Activated naive CD8-positive, alpha-beta T cell treated with anti-CD3 and anti-CD28 coated beads, Interleukin-2, amount 50 U/mL, for 16 hours (primary cell): ENCODE measurements around the gene FOSL2.
A peak's percentile ranks its signal among the peaks of the same experiment; 100 is the strongest.

Experiments used
- DNase-seq: peaks from one replicate; pipeline ENCODE4 v3.0.0-alpha.2; 2020; ENCODE audit warnings: low read depth, low spot score

The FOSL2 gene

DNA sequence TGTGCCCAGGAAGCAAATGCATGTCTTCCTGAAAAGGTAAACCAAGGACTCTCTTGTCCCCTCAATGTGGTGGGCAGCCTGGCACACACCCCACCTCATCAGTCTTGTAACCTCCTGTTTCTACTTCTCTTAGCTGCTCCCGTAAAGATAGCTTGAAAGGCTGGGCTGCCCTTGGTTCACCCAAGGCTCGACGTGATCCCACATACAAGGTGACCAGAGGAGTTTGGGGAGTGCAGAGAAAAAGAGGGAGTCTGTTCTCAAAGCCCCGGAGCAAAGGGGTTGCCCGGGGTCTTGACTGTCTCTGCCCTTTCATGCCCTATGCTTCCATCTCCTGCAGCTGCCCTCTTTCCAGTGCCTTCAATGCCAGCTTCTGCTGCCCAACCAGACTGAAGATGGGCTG lies 18.3 kb upstream of the FOSL2 start:
- DNase-seq, result no peak

DNA sequence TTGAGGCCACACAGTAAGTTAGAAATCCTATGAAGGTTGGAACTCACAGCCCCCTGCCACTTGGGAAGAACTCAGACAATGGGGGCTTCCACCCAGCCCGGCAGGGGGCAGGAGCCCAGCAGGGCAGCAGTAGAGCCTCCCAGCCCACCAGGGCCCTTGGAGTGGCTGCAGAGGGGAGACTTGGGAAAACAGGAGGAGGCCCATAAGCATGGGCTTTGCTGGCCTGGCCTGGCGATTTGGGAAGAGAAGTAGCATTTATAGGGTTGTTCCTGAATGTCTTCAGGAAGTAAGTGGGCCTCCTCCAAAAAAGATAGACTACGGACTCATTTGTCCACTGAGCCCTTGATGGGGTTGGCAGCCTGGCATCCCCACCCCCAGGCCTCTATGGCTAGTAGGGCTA lies 17.4 kb upstream of the FOSL2 start:
- DNase-seq, result no peak

DNA sequence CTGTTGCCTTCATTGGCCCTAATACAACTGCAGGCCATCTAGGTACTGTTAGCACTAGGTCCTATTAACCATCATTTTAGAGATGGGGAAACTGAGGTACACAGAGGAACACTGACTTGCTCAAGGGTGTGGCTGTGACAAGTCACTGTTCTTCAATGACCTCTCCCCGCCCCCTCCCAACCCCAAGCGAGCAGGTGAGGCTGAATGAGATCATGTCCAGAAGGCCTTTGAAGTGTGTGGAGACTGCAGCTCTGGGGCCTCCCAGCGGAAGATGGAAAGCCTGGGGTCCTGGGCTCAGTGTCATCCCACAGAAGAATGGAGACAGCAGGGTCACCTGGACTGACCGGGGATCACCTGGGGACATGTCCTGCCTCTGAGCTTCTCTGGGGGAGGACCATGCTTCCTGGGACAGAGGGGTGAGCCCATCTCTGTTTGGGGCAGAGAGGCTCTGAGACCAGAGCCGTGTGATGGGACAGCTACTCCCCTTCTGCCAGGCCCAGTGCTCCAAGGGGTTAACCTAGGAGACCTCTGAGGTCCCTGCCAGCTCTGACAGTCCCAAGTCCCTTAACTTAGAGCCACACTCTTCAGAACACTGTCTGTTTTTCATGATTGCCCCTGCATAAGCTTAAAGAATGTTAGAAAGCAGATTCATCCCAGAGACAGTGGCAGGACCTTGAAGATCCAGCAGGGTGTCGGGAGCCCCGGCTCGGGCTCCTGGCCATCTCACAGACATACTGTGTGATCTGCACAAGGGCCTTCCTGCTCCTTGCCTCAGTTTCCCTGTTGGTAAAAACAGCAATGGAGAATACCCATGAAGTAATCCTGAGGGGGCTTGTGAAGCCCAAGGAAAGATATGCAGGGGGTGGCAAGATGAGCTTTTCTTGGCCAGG lies 16.7 kb upstream of the FOSL2 start:
- DNase-seq, result no peak

DNA sequence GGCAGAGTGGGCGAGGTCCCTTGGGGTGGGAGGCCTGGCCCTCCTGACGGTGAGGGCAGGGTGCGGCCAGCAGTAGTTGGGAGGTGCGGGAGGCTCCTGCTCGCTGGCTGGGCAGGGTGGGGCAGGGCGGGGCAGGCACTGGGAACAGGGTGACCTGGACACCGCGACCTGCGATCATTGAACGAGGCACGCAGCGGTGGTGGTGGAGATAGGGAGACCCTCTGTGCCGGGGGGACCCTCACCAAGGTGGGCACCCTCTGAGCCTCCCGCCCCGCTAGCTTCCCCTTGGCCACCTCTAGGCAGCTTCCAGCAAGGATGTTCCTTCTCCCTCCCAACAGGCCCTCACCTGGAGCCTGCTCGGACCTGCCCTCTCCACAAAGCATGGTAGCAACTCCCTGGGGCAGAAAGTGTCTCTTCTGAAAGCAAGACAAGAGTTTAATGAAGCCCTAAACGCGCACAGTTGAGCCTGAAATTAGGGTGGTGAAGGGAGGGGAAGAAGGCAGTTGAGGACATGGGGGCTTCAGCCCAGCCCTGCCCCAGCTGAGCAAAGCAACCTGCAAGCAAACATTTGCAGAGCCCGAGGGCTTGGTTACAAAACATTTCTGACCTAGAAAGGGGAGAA lies 15.4 kb upstream of the FOSL2 start:
- no peak for DNase-seq

DNA sequence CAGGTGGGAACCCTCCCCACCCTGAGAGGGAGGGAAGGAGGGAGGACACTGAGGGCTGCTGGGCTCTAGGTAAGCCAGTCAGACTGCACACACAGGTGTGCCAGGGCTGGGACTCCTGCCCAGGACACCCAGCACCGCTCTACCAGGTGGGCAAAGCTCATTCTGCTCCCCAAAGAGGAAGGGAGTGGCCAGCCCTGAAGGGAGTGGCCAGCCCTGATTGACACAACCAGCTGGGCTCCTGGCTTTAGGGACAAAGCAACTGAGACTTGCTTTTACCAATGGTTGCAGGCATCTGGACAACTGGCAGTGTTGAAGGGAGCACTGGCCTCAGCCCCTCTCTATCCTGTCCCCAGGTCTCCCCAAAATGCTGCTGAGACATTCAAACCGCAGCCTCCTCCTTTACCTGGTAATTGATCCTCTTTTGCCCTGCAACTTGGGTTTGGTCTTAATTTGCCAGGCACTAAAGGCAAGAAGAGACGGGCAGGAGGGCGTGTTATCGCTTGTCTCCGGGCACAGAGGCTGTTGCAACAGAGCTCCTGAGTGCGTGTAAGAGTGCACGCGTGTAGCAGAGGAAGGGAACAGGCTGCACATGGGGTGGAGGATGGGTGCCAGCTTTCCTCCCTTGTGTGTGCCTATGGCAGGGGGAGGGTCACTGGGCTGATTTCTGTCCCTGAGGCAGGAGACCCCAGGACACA lies 14.5 kb upstream of the FOSL2 start:
- DNase-seq, result no peak

DNA sequence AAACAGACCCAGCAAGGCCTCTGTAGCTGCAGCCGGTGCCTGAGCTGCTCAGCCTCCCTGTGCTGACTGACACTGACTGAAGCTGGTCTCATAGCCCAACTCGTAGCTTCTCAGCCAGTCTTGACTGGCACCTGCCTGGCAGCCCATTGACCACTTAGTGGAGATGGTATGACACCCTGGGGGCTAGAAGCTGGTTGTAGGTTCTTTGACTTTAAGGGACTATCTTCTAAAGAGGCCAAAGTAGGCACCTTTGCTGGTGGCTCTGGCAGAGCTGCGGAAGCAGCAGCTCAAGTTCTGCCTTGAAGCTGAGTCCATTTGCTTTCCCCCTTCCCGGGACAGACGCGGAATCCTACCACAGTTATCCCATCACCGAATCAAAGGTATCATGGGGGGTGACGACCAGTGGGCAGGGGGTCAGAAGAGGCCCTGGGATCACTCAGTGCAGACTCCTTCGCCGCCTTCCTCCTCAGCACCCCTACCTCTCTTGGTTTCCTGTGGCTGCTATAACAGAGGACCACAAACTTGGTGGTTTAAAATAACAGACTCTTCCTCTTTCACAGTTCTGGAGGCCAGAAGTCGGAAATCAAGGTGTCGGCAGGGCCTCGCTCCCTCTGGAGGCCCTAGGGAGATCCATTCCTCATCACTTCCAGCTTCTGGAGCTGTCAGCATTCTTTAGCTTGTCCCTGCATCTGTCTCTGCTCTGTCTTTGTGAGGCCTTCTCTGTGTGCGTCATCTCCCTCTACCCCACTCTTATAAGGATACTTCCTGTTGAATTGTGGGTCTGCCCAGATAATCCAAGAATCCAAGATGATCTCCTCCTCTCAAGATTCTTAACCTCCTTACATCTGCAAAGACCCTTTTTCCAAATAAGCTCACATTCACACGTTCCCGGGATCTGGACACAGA lies 13.7 kb upstream of the FOSL2 start:
- no peak for DNase-seq

DNA sequence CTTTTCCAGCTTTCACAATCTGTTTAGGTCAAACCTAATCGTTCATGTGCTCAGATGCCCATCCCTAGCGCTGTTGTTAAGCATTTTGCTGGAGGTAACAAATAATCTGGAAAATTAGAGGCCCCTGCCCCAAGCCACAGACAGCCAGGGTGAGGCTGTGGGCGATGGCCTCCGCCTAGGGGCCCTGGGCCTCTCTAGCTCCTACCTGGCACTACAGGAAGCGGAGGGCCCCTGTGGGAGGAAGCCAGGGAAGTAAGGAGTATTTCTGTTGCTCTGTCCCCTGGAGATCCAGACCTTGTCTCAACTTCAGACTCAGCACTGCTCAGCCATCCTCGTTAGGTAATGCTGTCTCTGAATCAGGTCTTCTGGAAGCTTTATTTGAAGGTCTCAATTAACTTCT lies 12.4 kb upstream of the FOSL2 start:
- DNase-seq, result no peak

DNA sequence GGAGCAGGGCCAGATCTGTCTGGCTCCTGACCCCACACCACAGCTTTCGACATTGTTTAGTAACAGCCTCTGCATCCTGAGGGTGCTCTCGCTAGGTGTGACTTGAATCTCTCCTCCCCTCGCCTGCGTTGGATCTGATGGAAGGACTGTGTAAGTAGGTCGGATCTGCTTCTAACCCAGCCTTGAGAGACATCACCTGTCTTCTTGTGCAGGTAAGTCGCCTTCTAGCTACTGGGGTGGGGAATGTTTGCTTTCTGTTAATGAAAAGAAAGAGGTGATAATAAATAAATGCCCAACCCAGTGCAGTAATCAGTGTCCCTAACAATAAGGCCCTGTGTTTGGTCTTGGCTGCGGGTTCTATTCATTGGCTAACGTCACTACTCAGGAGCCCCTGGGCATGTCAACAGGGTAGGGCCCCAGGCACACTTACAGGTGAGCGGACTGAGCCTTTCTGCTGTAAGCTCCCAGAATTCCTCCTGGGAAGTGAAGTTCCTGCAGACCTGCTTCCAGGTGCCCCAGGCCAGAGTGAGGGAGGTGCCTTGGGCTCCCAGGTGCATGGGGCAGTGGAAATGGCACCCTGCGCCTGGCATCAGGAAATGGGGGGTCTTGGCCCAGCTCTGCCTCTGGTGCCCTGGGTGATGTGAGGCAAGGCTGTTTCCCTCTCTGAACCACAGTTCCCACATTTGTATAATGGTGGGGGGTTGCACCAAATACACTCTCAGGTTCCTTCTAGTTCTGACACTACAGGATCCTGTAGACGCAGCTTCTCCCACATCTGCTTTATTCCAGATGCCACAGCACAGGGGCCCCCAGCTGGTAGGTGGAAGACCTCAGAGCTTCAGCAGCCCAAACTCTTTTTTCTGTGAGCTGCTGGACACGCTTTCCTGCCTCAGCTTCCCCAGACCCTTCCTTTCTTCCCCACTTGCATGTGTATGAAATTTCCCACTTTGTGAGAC lies 11.2 kb upstream of the FOSL2 start:
- no peak for DNase-seq

DNA sequence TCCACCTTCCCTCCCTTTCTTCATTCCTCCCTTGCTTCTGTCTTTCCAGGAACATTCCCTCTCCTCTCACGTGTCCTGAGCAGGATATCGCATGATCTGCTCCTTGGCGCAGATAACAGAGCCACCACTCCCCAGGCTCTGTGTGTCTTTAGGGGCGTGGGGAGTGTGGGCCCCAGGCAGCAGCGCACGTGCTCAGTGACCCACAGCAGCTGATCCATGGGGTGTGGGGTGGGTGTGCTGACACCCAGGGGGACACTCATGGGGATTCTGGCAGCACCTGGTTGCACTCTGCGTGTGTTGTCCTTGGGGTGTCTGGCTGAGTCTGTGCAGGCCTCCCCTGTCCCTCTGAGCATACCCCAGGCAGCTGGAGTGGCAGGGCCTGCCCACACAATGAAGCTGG lies 9.9 kb upstream of the FOSL2 start:
- DNase-seq, result no peak

DNA sequence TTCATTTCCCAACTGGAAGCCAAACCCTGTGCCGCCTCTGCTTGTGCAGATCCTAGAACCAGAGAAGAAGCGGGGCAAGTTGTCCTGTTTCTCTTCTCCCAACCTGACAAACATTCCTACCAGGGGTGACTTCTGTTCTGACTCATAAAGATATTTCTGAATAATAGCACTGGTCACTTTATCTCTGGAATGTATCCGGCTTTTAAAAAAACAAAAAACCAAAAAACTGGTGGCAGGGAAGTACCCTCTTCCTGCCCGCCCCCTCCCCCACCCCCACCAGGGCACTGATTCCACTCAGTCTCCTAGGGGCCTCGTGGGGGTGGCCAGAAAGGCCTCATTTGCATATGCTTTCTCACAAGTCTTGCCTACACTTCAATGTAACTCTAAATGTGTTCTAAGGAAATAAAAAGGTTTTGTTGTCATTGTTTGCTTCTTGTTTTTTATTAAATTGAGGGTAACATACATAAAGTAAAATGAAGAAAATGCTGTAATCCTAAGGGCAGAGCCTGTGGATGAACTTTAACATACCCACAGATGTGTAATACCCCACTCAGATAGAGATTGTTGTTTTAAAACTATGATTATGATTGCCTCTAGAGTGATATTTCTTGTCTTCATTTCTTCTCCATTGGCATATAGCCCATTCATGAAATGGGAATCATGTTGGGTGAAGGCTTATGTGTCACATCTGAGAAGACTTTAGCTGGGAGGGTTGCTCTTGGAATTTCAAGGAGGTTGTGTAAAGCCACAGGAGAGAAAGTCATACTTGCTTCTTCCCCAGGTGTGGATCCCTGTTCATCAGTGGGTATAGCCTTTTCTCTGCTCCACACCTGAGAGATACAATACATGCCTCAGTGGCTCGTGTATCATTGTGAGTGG lies 5.3 kb upstream of the FOSL2 start:
- DNase-seq, result no peak

DNA sequence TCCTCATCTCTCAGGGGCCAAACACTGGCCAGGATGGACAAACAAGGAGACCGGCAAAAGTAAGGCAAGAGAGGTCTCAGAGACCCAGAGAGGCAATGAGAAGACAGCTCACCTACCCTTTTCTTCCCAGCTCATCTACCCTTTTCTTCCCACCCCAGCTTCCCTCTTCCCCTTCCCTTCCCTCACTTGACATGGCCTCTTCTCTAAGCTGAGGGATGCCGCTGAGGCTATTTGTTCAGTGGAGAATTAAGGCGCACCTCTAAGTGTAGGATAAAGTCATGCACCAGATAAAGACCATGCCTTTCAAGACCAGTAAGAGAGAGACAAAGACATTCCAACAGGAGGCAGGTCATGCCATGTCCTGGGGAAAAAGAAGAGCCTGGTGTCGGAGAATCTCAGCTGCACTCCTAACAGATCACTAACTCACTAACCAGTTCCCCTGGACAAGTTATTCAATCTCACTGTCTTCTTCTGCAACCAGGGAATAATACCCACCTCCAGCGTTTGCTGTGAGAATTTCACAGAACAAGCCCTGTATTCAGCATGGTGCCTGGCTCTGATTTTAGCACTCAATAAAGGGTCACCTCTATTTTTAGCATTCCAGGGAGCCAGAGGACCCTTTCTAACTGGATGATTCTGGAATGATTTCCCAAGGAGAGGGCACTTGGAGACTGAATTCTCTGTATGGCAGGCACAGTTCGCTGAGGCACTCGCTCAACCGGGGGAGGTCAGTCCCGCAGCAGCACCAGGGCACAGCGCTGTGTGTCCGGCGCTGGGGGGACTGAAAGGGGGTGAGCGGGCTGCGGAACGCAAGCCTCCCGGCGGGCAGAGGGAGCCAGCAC lies 3.0 kb upstream of the FOSL2 start:
- no peak for DNase-seq

DNA sequence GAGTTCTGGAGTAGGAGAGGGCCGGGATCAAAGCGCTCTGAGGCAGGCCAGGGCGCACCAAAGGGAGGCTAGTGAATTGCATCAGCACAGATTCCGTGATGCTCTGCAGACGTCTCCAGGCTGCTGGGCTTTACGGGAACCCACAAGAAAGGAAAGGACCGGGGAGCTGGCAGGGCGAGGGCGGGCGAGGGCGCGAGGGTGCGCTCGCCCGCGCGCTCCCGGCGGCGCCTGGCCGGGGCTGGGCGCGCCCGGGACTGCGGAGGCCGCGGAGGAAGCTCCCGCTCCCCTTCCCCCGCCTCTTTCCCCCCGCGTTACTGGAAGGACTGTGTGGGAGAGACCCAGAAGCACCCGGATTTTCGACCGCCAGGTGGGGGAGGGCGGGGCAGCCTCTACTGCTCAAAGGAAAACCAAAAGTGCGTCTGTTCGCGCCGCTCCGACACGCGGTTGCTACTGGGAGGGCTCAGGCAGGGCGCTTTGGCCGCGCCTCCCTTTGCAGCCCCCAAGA lies 2.4 kb upstream of the FOSL2 start:
- DNase-seq, result peak; percentile 84

DNA sequence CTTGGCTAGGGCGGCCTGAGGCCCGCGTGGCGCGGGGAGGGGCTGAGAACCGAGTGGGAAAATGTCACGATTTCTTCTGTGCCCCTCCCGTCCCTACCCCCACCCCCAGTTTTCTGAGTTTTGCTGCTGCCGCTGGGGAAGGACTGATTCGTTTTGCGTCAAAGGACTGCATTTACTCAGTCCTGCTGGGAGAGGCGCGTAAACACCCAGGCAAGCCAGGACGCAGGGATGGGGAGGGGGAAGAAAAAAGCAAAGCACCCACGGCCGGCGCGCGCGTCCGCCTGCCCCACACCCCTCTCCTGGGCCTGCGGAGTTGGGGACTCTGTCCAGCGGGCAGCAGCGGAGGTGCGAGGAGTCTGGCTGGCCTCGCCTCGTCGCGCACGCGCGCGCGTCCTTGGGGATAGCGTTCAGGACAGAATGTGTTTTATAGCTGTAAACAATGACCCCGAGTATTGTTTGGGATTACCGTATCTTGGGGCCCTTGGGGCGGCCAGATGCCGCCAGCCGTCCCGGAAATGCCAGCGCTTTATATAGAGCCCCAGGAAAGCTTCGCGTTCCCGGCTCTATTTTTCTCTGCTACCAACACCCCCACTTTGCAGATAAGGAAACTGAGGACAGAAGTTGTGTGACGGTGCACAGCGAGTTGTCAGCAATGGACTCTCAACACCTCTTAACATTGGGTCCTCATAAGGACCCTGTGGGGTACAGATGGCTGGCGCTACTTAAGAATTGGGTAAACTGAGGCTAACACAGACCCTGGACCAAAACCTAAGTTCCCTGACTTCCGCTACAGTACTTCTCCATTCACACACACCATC lies 1.7 kb upstream of the FOSL2 start:
- no peak for DNase-seq

DNA sequence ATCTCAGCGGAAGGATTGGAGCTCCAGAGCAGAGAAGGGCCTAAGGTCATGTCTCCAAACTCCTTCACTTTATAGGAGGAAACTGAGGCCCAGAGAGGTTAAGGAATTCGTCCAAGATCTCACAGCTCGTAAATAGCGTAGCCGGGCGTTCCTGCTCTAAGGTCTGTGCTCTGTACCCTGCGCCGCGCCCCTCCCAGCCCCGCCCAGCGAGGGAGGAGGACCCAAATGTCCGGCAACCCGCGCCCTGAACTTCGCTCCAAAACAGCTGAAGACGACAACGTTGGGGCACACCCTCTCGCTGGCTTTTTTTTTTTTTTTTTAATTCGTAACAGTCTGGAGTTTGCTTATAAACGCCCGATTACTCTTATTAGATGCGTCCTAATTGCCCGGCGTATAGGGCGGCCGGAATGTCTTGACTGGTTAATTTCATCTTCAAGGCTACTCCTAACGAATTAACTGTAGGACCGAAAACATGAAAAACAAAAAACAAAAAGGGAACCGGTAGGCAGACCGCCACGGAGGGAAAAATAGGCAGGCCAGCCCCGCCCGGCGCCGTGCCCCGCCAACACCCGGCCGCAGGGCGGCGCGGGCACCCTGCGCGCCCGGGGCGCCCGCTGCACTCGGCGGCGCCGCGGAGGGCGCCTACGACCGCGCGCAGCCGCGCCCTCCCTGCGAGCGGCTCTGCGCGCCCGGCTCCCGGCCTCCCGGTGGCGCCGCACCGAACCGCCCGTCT lies 928 bp upstream of the FOSL2 start:
- DNase-seq, result no peak

DNA sequence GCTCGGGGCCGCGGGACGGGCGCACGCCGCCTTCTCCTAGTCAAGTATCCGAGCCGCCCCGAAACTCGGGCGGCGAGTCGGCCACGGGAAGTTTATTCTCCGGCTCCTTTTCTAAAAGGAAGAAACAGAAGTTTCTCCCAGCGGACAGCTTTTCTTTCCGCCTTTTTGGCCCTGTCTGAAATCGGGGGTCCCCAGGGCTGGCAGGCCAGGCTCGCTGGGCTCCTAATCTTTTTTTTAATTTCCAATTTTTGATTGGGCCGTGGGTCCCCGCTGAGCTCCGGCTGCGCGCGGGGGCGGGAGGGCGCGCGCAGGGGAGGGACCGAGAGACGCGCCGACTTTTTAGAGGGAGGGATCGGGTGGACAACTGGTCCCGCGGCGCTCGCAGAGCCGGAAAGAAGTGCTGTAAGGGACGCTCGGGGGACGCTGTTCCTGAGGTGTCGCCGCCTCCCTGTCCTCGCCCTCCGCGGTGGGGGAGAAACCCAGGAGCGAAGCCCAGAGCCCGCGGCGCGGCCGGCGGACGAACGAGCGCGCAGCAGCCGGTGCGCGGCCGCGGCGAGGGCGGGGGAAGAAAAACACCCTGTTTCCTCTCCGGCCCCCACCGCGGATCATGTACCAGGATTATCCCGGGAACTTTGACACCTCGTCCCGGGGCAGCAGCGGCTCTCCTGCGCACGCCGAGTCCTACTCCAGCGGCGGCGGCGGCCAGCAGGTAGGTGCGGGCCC lies 617 bp downstream of the FOSL2 start:
- DNase-seq, result no peak

DNA sequence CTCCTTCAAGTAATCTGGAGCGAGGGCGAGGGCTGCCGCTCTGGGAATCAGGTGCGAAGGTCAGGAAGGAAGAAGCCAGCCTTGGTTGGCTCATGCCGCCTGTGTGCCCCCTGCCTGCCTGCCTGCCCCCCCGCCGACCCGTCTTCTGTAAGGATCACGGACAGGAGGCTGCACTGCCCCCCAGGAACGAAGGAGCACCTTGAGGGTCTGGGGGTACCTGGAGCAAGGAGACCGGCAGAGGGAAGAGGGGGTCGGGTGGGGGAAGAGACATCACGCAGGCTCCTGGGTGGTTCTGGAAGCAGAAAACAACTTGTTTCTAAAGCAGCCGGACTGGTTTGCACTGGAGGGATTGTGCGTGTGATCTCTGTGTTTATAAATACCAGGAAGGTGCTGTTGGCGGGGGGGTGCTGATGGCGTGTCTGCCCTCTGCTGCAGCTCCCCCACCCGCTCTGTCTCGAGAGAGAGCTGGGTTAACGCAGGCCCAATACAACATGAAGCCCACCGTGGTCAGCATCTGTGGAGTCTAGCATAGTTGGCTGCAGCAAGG lies 1.7 kb downstream of the FOSL2 start:
- DNase-seq, result no peak
